GM18870 (cell line): Measurements from ENCODE around the gene GRWD1.

Experiments used
- ATAC-seq: cut with Tn5 transposase; IDR thresholded peaks from one replicate; pipeline ENCODE4 v1.9.1; 2021; ENCODE audit warnings: moderate library complexity; ENCODE audit not compliant: unreplicated experiment

Gene GRWD1

GRCh38 chr19:48496959-48497727, 51.4 kb downstream of the GRWD1 start:
- ATAC-seq, result no peak

GRCh38 chr19:48497728-48498594, 52.2 kb downstream of the GRWD1 start:
- ATAC-seq, result no peak

GRCh38 chr19:48498595-48499311, 53.0 kb downstream of the GRWD1 start:
- no peak for ATAC-seq

- ATAC-seq, result no peak
Measured at GRCh38 chr19:48499316-48500090, 53.7 kb downstream of the GRWD1 start.

- no peak for ATAC-seq
Measured at GRCh38 chr19:48500830-48501493, 55.2 kb downstream of the GRWD1 start.

GRCh38 chr19:48501494-48502349, 55.9 kb downstream of the GRWD1 start:
- ATAC-seq, result no peak

- no peak for ATAC-seq
Measured at GRCh38 chr19:48502350-48503018, 56.7 kb downstream of the GRWD1 start.

- no peak for ATAC-seq
Measured at GRCh38 chr19:48506138-48506733, 60.5 kb downstream of the GRWD1 start.
